K562 (cell line): ENCODE data around the gene FRMPD1. TPM values are rescaled to one million over a fixed set of nuclear protein-coding genes. Genes with fewer than 3 reads are reported as not detected.

Experiments used
- ATAC-seq: fragments of 200-7000 bp; cut with Tn5 transposase; 3 replicates; pipeline ENCODE4 v1.9.1; 2020; ENCODE audit warnings: moderate library complexity
- BruUV-seq: library from RNA; stranded (reverse); fragments of 400-500 nt; replicated peaks from 2 replicates; lab custom pipeline; 2021; lab: Mats Ljungman, UMichigan
- CTCF ChIA-PET: fragments of 300-600 bp; formaldehyde crosslinking; extraction: SDS; loops from one replicate; lab custom pipeline; 2021; ENCODE audit warnings: low intra/inter-chr PET ratio; lab: Yijun Ruan, JAX
- POLR2A ChIA-PET: fragments of 300-600, 350-650 bp; sonication (Branson Sonifier 250); formaldehyde crosslinking; extraction: SDS; loops from one replicate; lab custom pipeline; 2021; ENCODE audit warnings: antibody characterized with exemption, inconsistent platforms; lab: Yijun Ruan, JAX
- DNase-seq, 4 experiments: peaks; one replicate each; pipeline versions ENCODE4 v3.0.0 to v3.0.0-alpha.2; 2011 to 2018; ENCODE audit warnings: low spot score in 3 of 4, mixed read lengths in 3 of 4; ENCODE audit errors: extremely low read depth in 1 of 4
- FAIRE-seq: peaks from 2 replicates; lab custom pipeline; 2011; peaks lifted over from hg19 to GRCh38; lab: Jason Lieb, UNC
- H2AFZ ChIP-seq: 2 replicates; pipeline ENCODE4 v1.6.0; 2011; ENCODE audit warnings: low read depth, low read length, control low read depth, inconsistent platforms
- H3K27ac ChIP-seq: fragments of 200-600 bp; 3 replicates; pipeline ENCODE4 v1.8.0; 2011; ENCODE audit warnings: low read depth, mild to moderate bottlenecking, control low read depth, inconsistent platforms, low read length, moderate library complexity, mixed read lengths; ENCODE audit errors: extremely low read depth
- H3K27me3 ChIP-seq, 2 experiments: fragments of 300-600 bp in 1 of 2; 2 replicates in 1 of 2; 3 replicates in 1 of 2; pipeline versions ENCODE4 v1.6.0 to v1.8.0; 2011; ENCODE audit warnings: inconsistent platforms in 2 of 2, low read length in 2 of 2, mild to moderate bottlenecking in 1 of 2, mixed read lengths in 1 of 2, moderate library complexity in 1 of 2; ENCODE audit not compliant: control insufficient read depth in 2 of 2, insufficient read depth in 2 of 2
- H3K36me3 ChIP-seq: fragments of 300-600 bp; 3 replicates; pipeline ENCODE4 v1.8.0; 2011; ENCODE audit warnings: mild to moderate bottlenecking, low read length, inconsistent platforms; ENCODE audit not compliant: control insufficient read depth, insufficient read depth
- H3K4me1 ChIP-seq, 2 experiments: fragments of 200-600 bp in 1 of 2; replicated peaks in 1 of 2; 2 replicates in 1 of 2; 3 replicates in 1 of 2; pipeline versions ENCODE4 v1.5.1 to v1.8.0; 2011; ENCODE audit warnings: inconsistent platforms in 2 of 2, low read length in 2 of 2, mild to moderate bottlenecking in 1 of 2, mixed read lengths in 1 of 2, moderate library complexity in 1 of 2; ENCODE audit not compliant: control insufficient read depth in 2 of 2, insufficient read depth in 2 of 2
- H3K4me2 ChIP-seq: 2 replicates; pipeline ENCODE4 v1.6.1; 2011; ENCODE audit warnings: low read length, control low read depth, inconsistent platforms, mixed read lengths; ENCODE audit not compliant: insufficient read depth
- H3K4me3 ChIP-seq: fragments of 200-600 bp; sonication (generic), shearing (Covaris generic); 2 replicates; pipeline ENCODE4 v1.5.1; 2016; ENCODE audit warnings: control low read depth, inconsistent platforms
- H3K79me2 ChIP-seq: fragments of 200-600 bp; 3 replicates; pipeline ENCODE4 v1.8.0; 2011; ENCODE audit warnings: low read length, inconsistent platforms; ENCODE audit not compliant: control insufficient read depth, insufficient read depth
- H3K9ac ChIP-seq, 2 experiments: 2 replicates each; pipeline versions ENCODE4 v1.6.0 to v1.6.1; 2011; ENCODE audit warnings: low read depth in 2 of 2, low read length in 2 of 2, control low read depth in 1 of 2, inconsistent platforms in 1 of 2, mild to moderate bottlenecking in 1 of 2, mixed read lengths in 1 of 2; ENCODE audit not compliant: insufficient read depth in 1 of 2
- H3K9me1 ChIP-seq: one replicate; pipeline ENCODE4 v1.6.0; 2011; ENCODE audit warnings: inconsistent platforms, mild to moderate bottlenecking, low read length, moderate library complexity; ENCODE audit not compliant: control insufficient read depth, insufficient read depth
- H3K9me3 ChIP-seq: replicated peaks from 2 replicates; pipeline ENCODE4 v1.5.1; 2011; ENCODE audit warnings: low read depth, low read length, inconsistent platforms; ENCODE audit not compliant: control insufficient read depth, insufficient read depth
- H4K20me1 ChIP-seq: replicated peaks from 2 replicates; pipeline ENCODE4 v1.6.1; 2011; ENCODE audit warnings: low read length, inconsistent platforms, mixed read lengths; ENCODE audit not compliant: control insufficient read depth, insufficient read depth
- EP300 ChIP-seq: IDR thresholded peaks from 2 replicates; pipeline ENCODE4 v1.6.1; 2012; ENCODE audit warnings: low read length, improper control_type of control experiment
- RBM22 ChIP-seq: fragments of 200-400 bp; formaldehyde crosslinking; IDR thresholded peaks from 2 replicates; pipeline ENCODE4 v1.6.1; 2018; ENCODE audit warnings: low read length, low read depth; ENCODE audit not compliant: poor library complexity, severe bottlenecking
- ZNF143 ChIP-seq: sonication (generic); formaldehyde crosslinking; IDR thresholded peaks from 2 replicates; pipeline ENCODE4 v1.9.0; 2022; ENCODE audit warnings: mild to moderate bottlenecking, missing genetic modification reagents
- ZNF253 ChIP-seq: fragments of 250-450 bp; sonication (Bioruptor Pico); conservative IDR thresholded peaks from 2 replicates; pipeline ENCODE4 v1.6.1; 2021; ENCODE audit warnings: mild to moderate bottlenecking
- ZNF561 ChIP-seq: fragments of 450-650 bp; formaldehyde crosslinking; conservative IDR thresholded peaks from 2 replicates; pipeline ENCODE4 v1.4.0; 2020; ENCODE audit warnings: mild to moderate bottlenecking, moderate library complexity
- WGBS: fragments of 100-300 bp; shearing (Covaris generic); methylation state at CpG from one replicate; pipeline ENCODE4 v1.1.6; 2016; ENCODE audit warnings: low coverage, mixed read lengths; ENCODE audit not compliant: insufficient coverage; ENCODE audit errors: missing lambda C conversion rate; 5-methylcytosine and 5-hydroxymethylcytosine counted together
- in situ Hi-C: fragments of 300-500 bp; cut with MboI; formaldehyde crosslinking; loops from 4 replicates; pipeline ENCODE4 v1.15.0; 2018; ENCODE audit warnings: inconsistent platforms, mixed read lengths
- intact Hi-C: fragments of 100-400 bp; cut with micrococcal nuclease; formaldehyde crosslinking; loops from 2 replicates; pipeline ENCODE4 v1.14.2; 2022
- polyA plus RNA-seq, 8 experiments: library from polyadenylated mRNA; depleted of rRNA in 4 of 8; stranded (reverse) in 5 of 8; unstranded in 3 of 8; fragments of >200 nt; fragmentation: Nextera tagmentation in 2 of 8; fragmentation: Illumina TruSeq in 1 of 8; extraction: Ambion mirVana in 2 of 8; extraction: Trizol in 1 of 8; gene quantifications; 2 replicates each; pipeline versions ENCODE4 v1.2.1 to v1.2.3, GENCODE V29; 2011 to 2014; ENCODE audit warnings: inconsistent platforms in 1 of 8, missing spikeins in 1 of 8
- total RNA-seq, 7 experiments: library from RNA; depleted of rRNA in 6 of 7; stranded (reverse); fragments of >200 nt in 6 of 7; fragmentation: Illumina TruSeq in 2 of 7; extraction: Trizol in 2 of 7; gene quantifications; 2 replicates each; pipeline versions ENCODE4 v1.2.1 to v1.2.3, GENCODE V29; 2011 to 2021; ENCODE audit warnings: low replicate concordance in 1 of 7
- TF ChIP-seq, protein P1 (sequence below): fragments of 250-450 bp; sonication (Bioruptor Pico); IDR thresholded peaks from 2 replicates; pipeline ENCODE4 v1.8.0; 2021; ENCODE audit warnings: borderline replicate concordance, mild to moderate bottlenecking, moderate library complexity; ENCODE audit not compliant: poor library complexity, severe bottlenecking
- TF ChIP-seq, protein P2 (sequence below): fragments of 200-400 bp; formaldehyde crosslinking; IDR thresholded peaks from 2 replicates; pipeline ENCODE4 v1.6.1; 2017; ENCODE audit warnings: mild to moderate bottlenecking, low read depth, low read length, moderate library complexity
- TF ChIP-seq, protein P3 (sequence below): fragments of 450-650 bp; formaldehyde crosslinking; IDR thresholded peaks from 2 replicates; pipeline ENCODE4 v1.4.0; 2020; ENCODE audit warnings: mild to moderate bottlenecking, moderate library complexity

Gene FRMPD1
- total and polyA plus RNA-seq, 9 of the 15 experiments (the other 6 are each of a cell fraction or from before 2014, with no cell fraction given) = not detected

DNA sequence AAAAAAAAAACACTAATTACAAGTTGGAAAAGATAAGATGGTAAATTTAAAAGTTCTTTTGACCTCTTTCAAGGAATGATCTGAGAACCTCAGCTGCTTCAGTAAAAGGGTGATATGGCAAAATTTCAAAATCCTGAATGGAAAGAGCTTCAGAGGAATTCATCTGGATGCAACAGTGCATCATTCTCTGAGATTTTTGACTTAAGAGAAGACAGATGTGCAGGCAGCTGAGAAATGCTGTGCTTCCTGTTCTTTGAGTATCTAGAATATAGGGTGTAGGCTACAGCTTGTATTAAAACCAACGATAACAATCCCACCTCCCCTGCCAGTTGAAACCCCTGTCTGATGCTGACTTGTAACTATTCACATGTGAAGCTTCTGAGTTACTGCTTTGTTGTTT, 6.2 kb downstream of the FRMPD1 start:
- ChIA-PET CTCF (no interaction called here), POLR2A (interaction anchor here (0.6 to 1.8 kb wide), 6 partner anchors 11 to 718 kb away, joined by 3 to 6 read pairs (median 4); no protein-coding TSS in a partner anchor)
- intact Hi-C loops (no loop called here), in situ Hi-C loops (no loop called here)
- 0% methylated on average over 1 of the region's 1 CpG for WGBS
- H3K9me1 ChIP-seq = no peaks in the 10 kb centered on the region
- ATAC-seq (no peak), DNase-seq (no peak), FAIRE-seq (no peak)
- no peak overlapping the region for H3K4me3 ChIP-seq
- no peak overlapping the region for H3K27ac ChIP-seq
- no peak overlapping the region for H2AFZ ChIP-seq
- H3K9ac ChIP-seq = no peak overlapping the region
- TF ChIP-seq ZNF253 (CRISPR knock-in tag) = no peak
- no peak for TF ChIP-seq ZNF561 (CRISPR knock-in tag)
- no TSS peak for BruUV-seq
- H3K36me3 ChIP-seq = no peaks in the 10 kb centered on the region
- no peaks in the 10 kb centered on the region for H3K79me2 ChIP-seq
- no peaks in the 10 kb centered on the region for H3K4me1 ChIP-seq
- 0 out of 2 replicates have a peak, but pooled peaks cover 8% of the 10 kb centered on the region for H4K20me1 ChIP-seq
- no peak overlapping the region for H3K4me2 ChIP-seq
- peaks cover 64 to 77% of the 10 kb centered on the region in 2 experiments for H3K27me3 ChIP-seq
- no peaks in the 10 kb centered on the region for H3K9me3 ChIP-seq

DNA sequence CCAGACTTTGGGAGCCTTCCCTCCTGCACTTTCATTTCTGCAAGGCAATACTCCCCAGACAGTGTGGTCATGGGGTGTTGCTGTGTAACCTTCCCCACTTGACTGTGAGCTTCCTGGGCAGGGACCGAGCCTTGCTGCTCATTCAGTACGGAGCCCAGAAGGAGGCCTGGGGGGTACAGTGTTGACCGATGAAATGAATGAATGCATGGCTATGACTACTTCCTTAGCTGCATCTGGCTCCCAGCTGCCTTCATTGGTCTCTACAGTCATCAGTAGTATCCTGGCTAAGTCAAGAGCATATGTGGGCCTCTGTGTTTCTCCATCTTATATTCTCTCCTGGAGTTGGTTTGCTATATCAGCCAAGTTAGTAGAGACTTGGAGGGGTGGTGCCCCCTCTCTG, 9.9 kb downstream of the FRMPD1 start:
- no TSS peak for BruUV-seq
- ChIA-PET POLR2A (interaction anchor here (2.7 kb wide), 1 partner anchor 10 kb away, joined by 6 read pairs; the partner anchor contains the start of gene FRMPD1), CTCF (no interaction called here)
- 0% methylated on average over 3 of the region's 3 CpGs for WGBS
- no peak for FAIRE-seq
- H3K79me2 ChIP-seq = no peaks in the 10 kb centered on the region
- peaks cover 41 to 43% of the 10 kb centered on the region in 2 experiments for H3K27me3 ChIP-seq
- no peak overlapping the region for H3K4me2 ChIP-seq
- H3K9ac ChIP-seq = no peak overlapping the region
- TF ChIP-seq EP300 (no peak), ZNF143 (no peak), RBM22 (no peak)
- TF ChIP-seq, protein P1, sequence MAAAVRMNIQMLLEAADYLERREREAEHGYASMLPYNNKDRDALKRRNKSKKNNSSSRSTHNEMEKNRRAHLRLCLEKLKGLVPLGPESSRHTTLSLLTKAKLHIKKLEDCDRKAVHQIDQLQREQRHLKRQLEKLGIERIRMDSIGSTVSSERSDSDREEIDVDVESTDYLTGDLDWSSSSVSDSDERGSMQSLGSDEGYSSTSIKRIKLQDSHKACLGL (CRISPR knock-in tag) = no peak
- TF ChIP-seq, protein P2, sequence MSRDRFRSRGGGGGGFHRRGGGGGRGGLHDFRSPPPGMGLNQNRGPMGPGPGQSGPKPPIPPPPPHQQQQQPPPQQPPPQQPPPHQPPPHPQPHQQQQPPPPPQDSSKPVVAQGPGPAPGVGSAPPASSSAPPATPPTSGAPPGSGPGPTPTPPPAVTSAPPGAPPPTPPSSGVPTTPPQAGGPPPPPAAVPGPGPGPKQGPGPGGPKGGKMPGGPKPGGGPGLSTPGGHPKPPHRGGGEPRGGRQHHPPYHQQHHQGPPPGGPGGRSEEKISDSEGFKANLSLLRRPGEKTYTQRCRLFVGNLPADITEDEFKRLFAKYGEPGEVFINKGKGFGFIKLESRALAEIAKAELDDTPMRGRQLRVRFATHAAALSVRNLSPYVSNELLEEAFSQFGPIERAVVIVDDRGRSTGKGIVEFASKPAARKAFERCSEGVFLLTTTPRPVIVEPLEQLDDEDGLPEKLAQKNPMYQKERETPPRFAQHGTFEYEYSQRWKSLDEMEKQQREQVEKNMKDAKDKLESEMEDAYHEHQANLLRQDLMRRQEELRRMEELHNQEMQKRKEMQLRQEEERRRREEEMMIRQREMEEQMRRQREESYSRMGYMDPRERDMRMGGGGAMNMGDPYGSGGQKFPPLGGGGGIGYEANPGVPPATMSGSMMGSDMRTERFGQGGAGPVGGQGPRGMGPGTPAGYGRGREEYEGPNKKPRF = no peak
- TF ChIP-seq, protein P3, sequence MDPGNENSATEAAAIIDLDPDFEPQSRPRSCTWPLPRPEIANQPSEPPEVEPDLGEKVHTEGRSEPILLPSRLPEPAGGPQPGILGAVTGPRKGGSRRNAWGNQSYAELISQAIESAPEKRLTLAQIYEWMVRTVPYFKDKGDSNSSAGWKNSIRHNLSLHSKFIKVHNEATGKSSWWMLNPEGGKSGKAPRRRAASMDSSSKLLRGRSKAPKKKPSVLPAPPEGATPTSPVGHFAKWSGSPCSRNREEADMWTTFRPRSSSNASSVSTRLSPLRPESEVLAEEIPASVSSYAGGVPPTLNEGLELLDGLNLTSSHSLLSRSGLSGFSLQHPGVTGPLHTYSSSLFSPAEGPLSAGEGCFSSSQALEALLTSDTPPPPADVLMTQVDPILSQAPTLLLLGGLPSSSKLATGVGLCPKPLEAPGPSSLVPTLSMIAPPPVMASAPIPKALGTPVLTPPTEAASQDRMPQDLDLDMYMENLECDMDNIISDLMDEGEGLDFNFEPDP = no peak
- no peak overlapping the region for H2AFZ ChIP-seq
- 0 out of 2 replicates have a peak, but pooled peaks cover 4% of the 10 kb centered on the region for H4K20me1 ChIP-seq
- no peak overlapping the region for H3K4me3 ChIP-seq
- no peaks in the 10 kb centered on the region for H3K9me1 ChIP-seq
- H3K27ac ChIP-seq = no peak overlapping the region
- no peaks in the 10 kb centered on the region for H3K9me3 ChIP-seq
- intact Hi-C loops (no loop called here), in situ Hi-C loops (no loop called here)
- DNase-seq = no peak
- H3K36me3 ChIP-seq = no peaks in the 10 kb centered on the region
- no peaks in the 10 kb centered on the region for H3K4me1 ChIP-seq
- no peak for ATAC-seq
